Activated B cell treated with CpG ODN at 0.5 μM for 24 hours (primary cell): ENCODE measurements around the gene CCDC34. TPM values are rescaled to one million over a fixed set of nuclear protein-coding genes. Genes with fewer than 3 reads are reported as not detected.

Experiments
- ATAC-seq: fragments of 200-7000 bp; cut with Tn5 transposase; one replicate; pipeline ENCODE4 v1.10.0; 2021; ENCODE audit warnings: low read depth, mild to moderate bottlenecking, moderate library complexity
- CTCF ChIA-PET: fragments of 350-600 bp; sonication (Branson Sonifier 250); formaldehyde crosslinking; loops from one replicate; lab custom pipeline; 2021; ENCODE audit warnings: antibody characterized with exemption; lab: Charles Lee
- POLR2A ChIA-PET: fragments of 350-600 bp; sonication (Branson Sonifier 250); formaldehyde crosslinking; loops from one replicate; lab custom pipeline; 2021; ENCODE audit warnings: antibody characterized with exemption; lab: Charles Lee
- DNase-seq: peaks from one replicate; pipeline ENCODE4 v3.0.0; 2022
- H3K27ac Mint-ChIP-seq: one replicate; pipeline ENCODE4 v1.8.0; 2020; ENCODE audit warnings: mixed read lengths
- H3K27me3 Mint-ChIP-seq: one replicate; pipeline ENCODE4 v1.8.0; 2021; ENCODE audit warnings: mixed read lengths
- H3K36me3 Mint-ChIP-seq: one replicate; pipeline ENCODE4 v1.8.0; 2021; ENCODE audit warnings: low read depth, mixed read lengths
- H3K4me1 Mint-ChIP-seq: one replicate; pipeline ENCODE4 v1.8.0; 2021; ENCODE audit warnings: mixed read lengths
- H3K4me3 Mint-ChIP-seq: one replicate; pipeline ENCODE4 v1.8.0; 2020; ENCODE audit warnings: mild to moderate bottlenecking, mixed read lengths
- H3K9me3 Mint-ChIP-seq: one replicate; pipeline ENCODE4 v1.8.0; 2020; ENCODE audit warnings: mixed read lengths
- CTCF ChIP-seq: fragments of 200-600 bp; IDR thresholded peaks from one replicate; pipeline ENCODE4 v1.8.0; 2022; ENCODE audit warnings: antibody characterized with exemption, mild to moderate bottlenecking
- intact Hi-C: fragments of 100-400 bp; cut with micrococcal nuclease; formaldehyde crosslinking; loops from one replicate; pipeline ENCODE4 v1.15.1; 2024
- total RNA-seq: library from RNA; stranded (reverse); gene quantifications from 2 replicates; pipeline ENCODE4 v1.2.3, GENCODE V29; 2022

The CCDC34 gene
- total RNA-seq, 1 donor from 2014 or later = 3.7 TPM

- no peak overlapping the region for H3K4me3 Mint-ChIP-seq
- intact Hi-C loops = no loop called here
- CTCF ChIA-PET = no interaction called here
- H3K4me1 Mint-ChIP-seq = no peaks in the 10 kb centered on the region
- no peak overlapping the region for H3K27ac Mint-ChIP-seq
- peaks cover 2% of the 10 kb centered on the region for H3K27me3 Mint-ChIP-seq
- POLR2A ChIA-PET = no interaction called here
- no peaks in the 10 kb centered on the region for H3K36me3 Mint-ChIP-seq
- no peak for TF ChIP-seq CTCF
- H3K9me3 Mint-ChIP-seq = no peaks in the 10 kb centered on the region
- ATAC-seq = no peak
- DNase-seq = no peak
Measured at GRCh38 chr11:27304514-27304913, 58.5 kb downstream of the CCDC34 start.

- CTCF ChIA-PET = no interaction called here
- ATAC-seq = no peak
- Mint-ChIP-seq H3K9me3 (no peaks in the 10 kb centered on the region), H3K4me1 (no peaks in the 10 kb centered on the region), H3K27ac (no peak overlapping the region), H3K27me3 (peaks cover 2% of the 10 kb centered on the region), H3K36me3 (no peaks in the 10 kb centered on the region), H3K4me3 (no peak overlapping the region)
- intact Hi-C loops = no loop called here
- POLR2A ChIA-PET = no interaction called here
- no peak for DNase-seq
- no peak for TF ChIP-seq CTCF
Measured at GRCh38 chr11:27303903-27304302, 59.1 kb downstream of the CCDC34 start.

- Mint-ChIP-seq H3K9me3 (no peaks in the 10 kb centered on the region), H3K4me3 (no peak overlapping the region), H3K27me3 (peaks cover 3% of the 10 kb centered on the region), H3K4me1 (no peaks in the 10 kb centered on the region), H3K27ac (no peak overlapping the region), H3K36me3 (no peaks in the 10 kb centered on the region)
- ATAC-seq (no peak), DNase-seq (no peak)
- intact Hi-C loops = no loop called here
- ChIA-PET CTCF (no interaction called here), POLR2A (no interaction called here)
- no peak for TF ChIP-seq CTCF
Measured at GRCh38 chr11:27300974-27301373, 62.0 kb downstream of the CCDC34 start.

GRCh38 chr11:27297616-27298015, 65.4 kb downstream of the CCDC34 start:
- CTCF ChIA-PET = no interaction called here
- intact Hi-C loops = loop anchor here (5.0 to 10.0 kb wide), 2 partner anchors 190 to 543 kb away; no protein-coding TSS in a partner anchor
- H3K27ac Mint-ChIP-seq = no peak overlapping the region
- no peak overlapping the region for H3K4me3 Mint-ChIP-seq
- peaks cover 3% of the 10 kb centered on the region for H3K27me3 Mint-ChIP-seq
- POLR2A ChIA-PET = no interaction called here
- H3K4me1 Mint-ChIP-seq = no peaks in the 10 kb centered on the region
- no peak for DNase-seq
- no peak for TF ChIP-seq CTCF
- ATAC-seq = no peak
- H3K36me3 Mint-ChIP-seq = no peaks in the 10 kb centered on the region
- no peaks in the 10 kb centered on the region for H3K9me3 Mint-ChIP-seq

GRCh38 chr11:27296497-27296896, 66.5 kb downstream of the CCDC34 start:
- POLR2A ChIA-PET = no interaction called here
- Mint-ChIP-seq H3K4me3 (no peak overlapping the region), H3K27ac (no peak overlapping the region), H3K9me3 (peaks cover 8% of the 10 kb centered on the region), H3K27me3 (peaks cover 3% of the 10 kb centered on the region), H3K36me3 (no peaks in the 10 kb centered on the region), H3K4me1 (no peaks in the 10 kb centered on the region)
- no peak for TF ChIP-seq CTCF
- DNase-seq = no peak
- intact Hi-C loops = loop anchor here (1.0 to 10.0 kb wide), 4 partner anchors 62 to 542 kb away; no protein-coding TSS in a partner anchor
- CTCF ChIA-PET = interaction anchor here (0.7 to 1.7 kb wide), 9 partner anchors 9 to 189 kb away, joined by 3 to 19 read pairs (median 4); no protein-coding TSS in a partner anchor
- ATAC-seq = peak; percentile 54
